ENCODE measurements around the gene LHPP.

Gene LHPP

GRCh38 chr10:124496620-124497019 lies 35.0 kb downstream of the LHPP start:
- no peak for DNase-seq (ENCODE audit: low read depth)

GRCh38 chr10:124497196-124497881 lies 35.7 kb downstream of the LHPP start:
- DNase-seq (ENCODE audit: low read depth), result no peak

GRCh38 chr10:124498056-124498455 lies 36.4 kb downstream of the LHPP start:
- DNase-seq (ENCODE audit: low read depth), result no peak

- no peak for DNase-seq (ENCODE audit: low read depth)
Observed at GRCh38 chr10:124500757-124501156, 39.1 kb downstream of the LHPP start.

- no peak for DNase-seq (ENCODE audit: low read depth)
Observed at GRCh38 chr10:124504711-124505110, 43.1 kb downstream of the LHPP start.

DNA sequence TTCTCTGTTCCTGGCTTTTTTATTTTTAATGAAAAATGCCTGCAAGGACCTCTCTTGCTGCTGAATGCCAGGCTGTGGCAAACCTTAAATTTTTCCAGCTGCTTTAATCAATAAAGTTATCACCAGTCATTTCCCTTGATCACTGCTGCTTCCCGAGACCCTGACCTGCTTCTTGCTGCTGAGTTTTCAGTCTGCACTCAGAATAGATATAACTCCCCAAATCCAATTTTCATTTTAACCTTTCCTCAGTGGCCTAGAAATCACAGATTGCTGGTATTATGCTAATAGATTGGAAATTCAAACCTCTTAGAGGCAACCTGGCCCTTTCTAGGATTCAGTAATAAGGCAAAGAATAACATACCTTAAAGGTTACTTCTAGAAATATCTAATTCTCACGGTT lies 43.7 kb downstream of the LHPP start:
- DNase-seq (ENCODE audit: low read depth), result no peak

GRCh38 chr10:124508070-124508667 lies 46.5 kb downstream of the LHPP start:
- no peak for DNase-seq (ENCODE audit: low read depth)

GRCh38 chr10:124508907-124509454 lies 47.4 kb downstream of the LHPP start:
- DNase-seq (ENCODE audit: low read depth), result no peak

DNA sequence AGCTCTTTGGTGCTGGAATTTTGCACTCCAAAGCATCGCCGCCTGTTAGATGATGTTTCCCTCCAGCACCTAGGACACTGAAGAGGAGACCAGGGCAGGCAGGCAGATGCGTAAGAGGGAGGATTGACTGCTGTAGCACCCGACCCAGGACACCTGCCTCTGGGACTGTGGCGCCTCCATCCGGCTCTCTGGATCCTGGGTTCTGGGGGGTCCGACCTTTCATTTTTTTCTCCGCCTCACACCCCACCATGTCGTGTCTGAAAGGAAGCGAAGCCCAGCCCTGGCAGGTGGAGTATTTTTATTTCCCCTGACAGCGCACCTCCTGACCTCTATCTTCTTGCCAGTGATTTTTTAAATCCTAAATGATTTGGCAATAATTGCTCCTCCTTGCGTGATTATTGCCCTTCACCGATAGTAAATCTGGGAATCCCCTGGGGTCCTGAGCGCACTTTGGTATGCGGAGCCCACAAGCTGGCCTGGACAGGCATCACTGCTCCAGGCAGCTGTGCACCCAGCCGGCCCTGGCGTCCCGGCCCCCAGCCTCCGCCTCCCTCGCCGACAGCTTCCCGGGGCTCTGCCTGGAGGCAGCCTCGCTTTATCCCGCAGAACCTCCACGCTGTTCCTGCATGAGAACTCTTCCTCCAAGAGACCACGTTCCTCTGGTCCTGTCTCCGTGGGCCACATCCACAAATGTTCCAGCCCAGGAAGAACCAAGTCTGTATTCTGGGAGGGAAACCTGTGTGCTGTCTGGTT lies 48.4 kb downstream of the LHPP start:
- no peak for DNase-seq (ENCODE audit: low read depth)

DNA sequence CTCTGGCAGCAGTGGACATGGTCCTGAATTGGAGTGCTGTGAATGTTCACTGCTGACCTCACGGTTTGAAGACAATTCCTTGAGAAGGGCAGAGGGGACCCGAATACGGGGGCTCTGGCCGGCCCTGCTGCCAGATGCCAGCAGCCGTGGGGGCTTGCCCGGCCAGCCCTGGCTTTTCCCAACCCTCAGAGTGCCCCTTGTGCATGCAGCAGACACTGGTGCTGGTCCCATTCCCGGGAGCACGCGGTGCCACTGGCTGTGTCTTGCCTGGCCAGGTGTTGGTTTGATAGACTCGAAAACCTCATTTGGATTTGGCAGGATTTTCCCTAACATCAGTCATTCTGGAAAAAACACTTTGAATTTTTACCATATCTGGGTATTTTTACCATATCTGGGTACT lies 49.1 kb downstream of the LHPP start:
- DNase-seq (ENCODE audit: low read depth), result no peak

- DNase-seq (ENCODE audit: low read depth), result no peak
Observed at GRCh38 chr10:124511205-124512039, 49.8 kb downstream of the LHPP start.

GRCh38 chr10:124512040-124512428 lies 50.4 kb downstream of the LHPP start:
- no peak for DNase-seq (ENCODE audit: low read depth)

DNA sequence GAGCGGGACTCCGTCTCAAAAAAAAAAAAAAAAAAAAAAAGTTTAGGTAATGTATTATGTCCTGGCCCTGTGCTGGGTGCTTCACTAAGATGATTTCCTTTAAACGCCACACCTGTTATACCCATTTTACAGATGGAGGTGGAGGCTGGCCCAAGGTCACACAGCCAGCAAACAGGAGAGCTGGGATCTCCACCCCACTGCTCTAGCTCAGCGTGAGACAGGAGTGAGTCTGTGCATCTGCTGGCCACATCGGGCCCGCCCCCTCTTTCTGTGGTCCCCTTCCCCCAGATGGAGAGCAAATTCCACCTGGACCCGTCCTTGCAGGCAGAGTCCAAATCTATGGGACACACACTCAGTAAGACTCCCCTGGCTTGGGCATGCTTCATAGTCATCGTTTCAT lies 51.0 kb downstream of the LHPP start:
- no peak for DNase-seq (ENCODE audit: low read depth)

- DNase-seq (ENCODE audit: low read depth), result no peak
Observed at GRCh38 chr10:124515244-124515970, 53.8 kb downstream of the LHPP start.

DNA sequence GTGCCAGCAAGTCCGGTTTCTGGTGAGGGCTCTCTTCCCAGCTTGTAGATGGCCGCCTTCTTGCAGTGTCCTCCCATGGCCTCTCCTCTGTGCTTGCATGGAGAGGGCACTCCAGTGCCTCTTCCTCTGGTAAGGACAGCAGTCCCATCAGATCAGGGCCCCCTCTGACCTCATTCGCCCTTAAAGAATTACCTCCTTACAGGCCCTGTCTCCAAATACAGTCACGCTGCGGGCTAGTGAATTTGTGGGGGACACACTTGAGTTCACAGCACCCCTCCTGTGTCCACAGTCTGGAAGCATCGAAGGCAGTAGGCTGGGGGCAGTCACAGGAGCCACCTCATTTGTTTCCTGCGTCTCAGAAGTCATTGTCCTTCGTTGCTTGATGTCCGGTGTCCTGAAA lies 54.6 kb downstream of the LHPP start:
- no peak for DNase-seq (ENCODE audit: low read depth)

GRCh38 chr10:124516746-124517397 lies 55.2 kb downstream of the LHPP start:
- DNase-seq (ENCODE audit: low read depth), result no peak

DNA sequence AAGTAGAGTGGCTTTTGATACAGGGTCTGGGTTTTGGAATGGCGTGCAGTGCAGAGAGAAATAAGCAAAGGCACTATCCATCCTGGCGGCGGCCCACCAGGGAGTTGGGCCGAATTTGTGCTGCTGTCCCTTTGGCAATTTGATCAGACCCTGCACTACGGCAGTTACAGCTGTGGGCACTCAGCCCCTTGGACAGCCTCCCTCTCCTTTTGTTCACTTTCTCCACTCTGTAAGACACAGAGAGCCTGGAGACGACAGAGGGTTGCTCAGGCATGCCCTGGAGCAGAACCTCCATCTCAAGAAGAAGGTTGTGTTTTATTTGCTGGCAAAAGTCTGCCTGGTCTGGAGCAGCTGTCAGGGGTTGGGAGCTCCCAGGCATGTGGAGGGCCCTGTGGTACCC lies 55.8 kb downstream of the LHPP start:
- DNase-seq (ENCODE audit: low read depth), result no peak

DNA sequence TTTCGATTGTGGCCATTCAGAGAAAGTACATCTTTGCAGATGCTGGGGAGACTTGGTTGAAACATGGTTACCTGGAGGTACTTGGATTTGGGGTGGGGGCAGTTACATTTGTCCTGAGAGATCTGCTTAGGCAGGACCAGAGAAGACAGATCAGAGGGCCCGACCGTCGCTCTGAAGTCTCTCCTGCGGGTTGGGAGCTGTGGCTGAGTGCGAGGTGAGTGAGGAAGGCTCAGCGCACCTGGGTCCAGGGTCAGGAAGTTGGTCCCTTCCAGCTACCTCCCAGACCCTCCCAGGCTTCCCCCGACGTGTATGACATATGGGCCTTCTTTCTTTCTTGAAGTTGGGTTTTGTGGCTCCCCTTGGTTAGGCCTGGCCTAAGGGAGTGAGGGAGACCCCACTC lies 56.3 kb downstream of the LHPP start:
- no peak for DNase-seq (ENCODE audit: low read depth)

GRCh38 chr10:124518366-124518765 lies 56.7 kb downstream of the LHPP start:
- no peak for DNase-seq (ENCODE audit: low read depth)

GRCh38 chr10:124520558-124521428 lies 59.2 kb downstream of the LHPP start:
- DNase-seq (ENCODE audit: low read depth), result no peak

Measured in activated gamma-delta T cell treated with anti-CD3 and anti-CD28 coated beads, Interleukin-2, amount 50 U/mL, for 16 hours (primary cell).